ENCODE measurements around the gene FAM110C. TPM values are rescaled to one million over a fixed set of nuclear protein-coding genes. Genes with fewer than 3 reads are reported as not detected.

Gene FAM110C
- total and polyA plus RNA-seq, 4 experiments from 2014 or later: 0.19 to 2.5 (median 1.2) TPM

GRCh38 chr2:44748-45341 lies 1.5 kb downstream of the FAM110C start:
- H3K27me3 Mint-ChIP-seq: peaks cover 5 to 7% of the 10 kb centered on the region in 2 donors
- no peak for DNase-seq
- peaks cover 0 to 2% (median 0%) of the 10 kb centered on the region in 8 donors for H3K9me3 Mint-ChIP-seq
- Histone ChIP-seq H3K4me3 (ENCODE audit: low read length in 2 of 2) (peak overlapping the region in 1 of 2 donors; percentile 62), H3K4me1 (ENCODE audit: insufficient read depth, low read length) (peaks cover 24% of the 10 kb centered on the region), H3K9me3 (ENCODE audit: control insufficient read depth in 1 of 2, low read length in 2 of 2) (no peaks in the 10 kb centered on the region), H3K27me3 (ENCODE audit: insufficient read depth, low read length) (peaks cover 5% of the 10 kb centered on the region), H3K36me3 (ENCODE audit: insufficient read depth, low read length) (no peaks in the 10 kb centered on the region), H3K27ac (ENCODE audit: low read depth, low read length) (no peak overlapping the region)
- ChIA-PET POLR2A (ENCODE audit: partially characterized antibody) (interaction anchor here (1.1 to 2.7 kb wide), 4 partner anchors 9 to 132 kb away, joined by 3 to 14 read pairs (median 4); no protein-coding TSS in a partner anchor), CTCF (ENCODE audit: partially characterized antibody) (interaction anchor here (0.6 to 1.6 kb wide), 4 partner anchors 22 to 567 kb away, joined by 3 to 5 read pairs (median 3); no protein-coding TSS in a partner anchor)
- peaks cover 5 to 21% (median 16%) of the 10 kb centered on the region in 4 donors for H3K4me1 Mint-ChIP-seq
- H3K36me3 Mint-ChIP-seq: peaks cover 0 to 2% of the 10 kb centered on the region in 2 donors
- peak overlapping the region; percentile 68 to 84 (median 74) for H3K4me3 Mint-ChIP-seq
- no peak overlapping the region for H3K27ac Mint-ChIP-seq
- intact Hi-C loops (cut with micrococcal nuclease): no loop called here

- H3K4me1 Mint-ChIP-seq: peaks cover 5 to 21% (median 16%) of the 10 kb centered on the region in 4 donors
- ChIA-PET POLR2A (ENCODE audit: partially characterized antibody) (no interaction called here), CTCF (ENCODE audit: partially characterized antibody) (interaction anchor here (0.6 to 1.7 kb wide), 2 partner anchors 23 to 245 kb away, joined by 3 to 5 read pairs; no protein-coding TSS in a partner anchor)
- intact Hi-C loops (cut with micrococcal nuclease): no loop called here
- no peak overlapping the region for H3K27ac Mint-ChIP-seq
- H3K36me3 Mint-ChIP-seq: peaks cover 0 to 2% of the 10 kb centered on the region in 2 donors
- H3K4me1 ChIP-seq (ENCODE audit: insufficient read depth, low read length): peaks cover 24% of the 10 kb centered on the region
- H3K9me3 Mint-ChIP-seq: peaks cover 0 to 2% (median 0%) of the 10 kb centered on the region in 8 donors
- no peak overlapping the region for H3K4me3 Mint-ChIP-seq
- H3K27me3 Mint-ChIP-seq: peaks cover 4 to 5% of the 10 kb centered on the region in 2 donors
- H3K9me3 ChIP-seq (ENCODE audit: control insufficient read depth in 1 of 2, low read length in 2 of 2): no peaks in the 10 kb centered on the region
- no peaks in the 10 kb centered on the region for H3K36me3 ChIP-seq (ENCODE audit: insufficient read depth, low read length)
- peaks cover 5% of the 10 kb centered on the region for H3K27me3 ChIP-seq (ENCODE audit: insufficient read depth, low read length)
- no peak overlapping the region for H3K27ac ChIP-seq (ENCODE audit: low read depth, low read length)
- H3K4me3 ChIP-seq (ENCODE audit: low read length in 2 of 2): no peak overlapping the region
- no peak for DNase-seq
Observed at GRCh38 chr2:42788-43187, 3.5 kb downstream of the FAM110C start.

- Mint-ChIP-seq H3K9me3 (peaks cover 0 to 2% (median 0%) of the 10 kb centered on the region in 8 donors), H3K27ac (no peak overlapping the region), H3K4me3 (no peak overlapping the region), H3K36me3 (no peaks in the 10 kb centered on the region), H3K27me3 (peaks cover 0 to 4% of the 10 kb centered on the region in 2 donors), H3K4me1 (peaks cover 2 to 23% (median 16%) of the 10 kb centered on the region in 4 donors)
- ChIA-PET POLR2A (ENCODE audit: partially characterized antibody) (no interaction called here), CTCF (ENCODE audit: partially characterized antibody) (no interaction called here)
- Histone ChIP-seq H3K4me3 (ENCODE audit: low read length in 2 of 2) (no peak overlapping the region), H3K27ac (ENCODE audit: low read depth, low read length) (no peak overlapping the region), H3K36me3 (ENCODE audit: insufficient read depth, low read length) (no peaks in the 10 kb centered on the region), H3K9me3 (ENCODE audit: control insufficient read depth in 1 of 2, low read length in 2 of 2) (no peaks in the 10 kb centered on the region), H3K27me3 (ENCODE audit: insufficient read depth, low read length) (peaks cover 5% of the 10 kb centered on the region), H3K4me1 (ENCODE audit: insufficient read depth, low read length) (peaks cover 24% of the 10 kb centered on the region)
- intact Hi-C loops (cut with micrococcal nuclease): no loop called here
- no peak for DNase-seq
Observed at GRCh38 chr2:40465-40864, 5.8 kb downstream of the FAM110C start.

GRCh38 chr2:38155-38554 lies 8.2 kb downstream of the FAM110C start:
- Histone ChIP-seq H3K27ac (ENCODE audit: low read depth, low read length) (no peak overlapping the region), H3K4me3 (ENCODE audit: low read length in 2 of 2) (no peak overlapping the region), H3K27me3 (ENCODE audit: insufficient read depth, low read length) (no peaks in the 10 kb centered on the region), H3K36me3 (ENCODE audit: insufficient read depth, low read length) (no peaks in the 10 kb centered on the region), H3K4me1 (ENCODE audit: insufficient read depth, low read length) (peaks cover 31% of the 10 kb centered on the region), H3K9me3 (ENCODE audit: control insufficient read depth in 1 of 2, low read length in 2 of 2) (no peaks in the 10 kb centered on the region)
- Mint-ChIP-seq H3K27ac (no peak overlapping the region), H3K9me3 (no peaks in the 10 kb centered on the region), H3K4me1 (peaks cover 16 to 34% (median 25%) of the 10 kb centered on the region in 4 donors), H3K4me3 (no peak overlapping the region), H3K36me3 (no peaks in the 10 kb centered on the region), H3K27me3 (peaks cover 0 to 3% of the 10 kb centered on the region in 2 donors)
- DNase-seq: no peak
- ChIA-PET CTCF (ENCODE audit: partially characterized antibody) (no interaction called here), POLR2A (ENCODE audit: partially characterized antibody) (no interaction called here)
- intact Hi-C loops (cut with micrococcal nuclease): no loop called here

- H3K36me3 ChIP-seq (ENCODE audit: insufficient read depth, low read length): no peaks in the 10 kb centered on the region
- ChIA-PET CTCF (ENCODE audit: partially characterized antibody) (no interaction called here), POLR2A (ENCODE audit: partially characterized antibody) (interaction anchor here (1.3 to 1.4 kb wide), 2 partner anchors 8 to 11 kb away, joined by 3 to 4 read pairs; no protein-coding TSS in a partner anchor)
- H3K27ac Mint-ChIP-seq: no peak overlapping the region
- intact Hi-C loops (cut with micrococcal nuclease): no loop called here
- H3K36me3 Mint-ChIP-seq: no peaks in the 10 kb centered on the region
- no peaks in the 10 kb centered on the region for H3K9me3 Mint-ChIP-seq
- H3K4me1 Mint-ChIP-seq: peaks cover 24 to 48% (median 35%) of the 10 kb centered on the region in 4 donors
- no peaks in the 10 kb centered on the region for H3K27me3 ChIP-seq (ENCODE audit: insufficient read depth, low read length)
- peaks cover 0 to 3% of the 10 kb centered on the region in 2 donors for H3K27me3 Mint-ChIP-seq
- H3K9me3 ChIP-seq (ENCODE audit: control insufficient read depth in 1 of 2, low read length in 2 of 2): no peaks in the 10 kb centered on the region
- H3K4me1 ChIP-seq (ENCODE audit: insufficient read depth, low read length): peaks cover 48% of the 10 kb centered on the region
- H3K4me3 Mint-ChIP-seq: peak overlapping the region in 1 of 8 donors; percentile 52
- no peak overlapping the region for H3K4me3 ChIP-seq (ENCODE audit: low read length in 2 of 2)
- H3K27ac ChIP-seq (ENCODE audit: low read depth, low read length): no peak overlapping the region
- no peak for DNase-seq
Observed at GRCh38 chr2:36318-36717, 10.0 kb downstream of the FAM110C start.

GRCh38 chr2:35852-36251 lies 10.5 kb downstream of the FAM110C start:
- peak overlapping the region in 1 of 7 donors; percentile 31 for H3K27ac Mint-ChIP-seq
- peaks cover 24 to 48% (median 35%) of the 10 kb centered on the region in 4 donors for H3K4me1 Mint-ChIP-seq
- Histone ChIP-seq H3K9me3 (ENCODE audit: control insufficient read depth in 1 of 2, low read length in 2 of 2) (no peaks in the 10 kb centered on the region), H3K27ac (ENCODE audit: low read depth, low read length) (no peak overlapping the region), H3K36me3 (ENCODE audit: insufficient read depth, low read length) (no peaks in the 10 kb centered on the region), H3K4me3 (ENCODE audit: low read length in 2 of 2) (no peak overlapping the region), H3K27me3 (ENCODE audit: insufficient read depth, low read length) (no peaks in the 10 kb centered on the region), H3K4me1 (ENCODE audit: insufficient read depth, low read length) (peaks cover 48% of the 10 kb centered on the region)
- DNase-seq: no peak
- H3K27me3 Mint-ChIP-seq: peaks cover 0 to 3% of the 10 kb centered on the region in 2 donors
- ChIA-PET POLR2A (ENCODE audit: partially characterized antibody) (interaction anchor here (0.9 to 1.4 kb wide), 3 partner anchors 8 to 11 kb away, joined by 3 to 4 read pairs (median 4); no protein-coding TSS in a partner anchor), CTCF (ENCODE audit: partially characterized antibody) (interaction anchor here (0.6 kb wide), 1 partner anchor 210 kb away, joined by 3 read pairs; no protein-coding TSS in a partner anchor)
- intact Hi-C loops (cut with micrococcal nuclease): no loop called here
- no peaks in the 10 kb centered on the region for H3K9me3 Mint-ChIP-seq
- no peaks in the 10 kb centered on the region for H3K36me3 Mint-ChIP-seq
- H3K4me3 Mint-ChIP-seq: no peak overlapping the region

- H3K27ac ChIP-seq (ENCODE audit: low read depth, low read length): no peak overlapping the region
- H3K9me3 ChIP-seq (ENCODE audit: control insufficient read depth in 1 of 2, low read length in 2 of 2): no peaks in the 10 kb centered on the region
- no peaks in the 10 kb centered on the region for H3K27me3 ChIP-seq (ENCODE audit: insufficient read depth, low read length)
- H3K4me3 ChIP-seq (ENCODE audit: low read length in 2 of 2): peak overlapping the region in 1 of 2 donors; percentile 27
- Mint-ChIP-seq H3K27me3 (no peaks in the 10 kb centered on the region), H3K4me1 (peaks cover 28 to 57% (median 36%) of the 10 kb centered on the region in 4 donors), H3K4me3 (peak overlapping the region; percentile 9 to 81 (median 68)), H3K27ac (peak overlapping the region in 6 of 7 donors; percentile 59 to 81 (median 71)), H3K9me3 (no peaks in the 10 kb centered on the region), H3K36me3 (no peaks in the 10 kb centered on the region)
- POLR2A ChIA-PET (ENCODE audit: partially characterized antibody): interaction anchor here (0.6 to 2.2 kb wide), 3 partner anchors 10 to 143 kb away, joined by 3 to 16 read pairs (median 14); partner anchors contain the start of gene FAM110C
- intact Hi-C loops (cut with micrococcal nuclease): no loop called here
- peaks cover 52% of the 10 kb centered on the region for H3K4me1 ChIP-seq (ENCODE audit: insufficient read depth, low read length)
- CTCF ChIA-PET (ENCODE audit: partially characterized antibody): interaction anchor here (0.8 to 1.0 kb wide), 2 partner anchors 19 to 109 kb away, joined by 3 read pairs; no protein-coding TSS in a partner anchor
- peak in 3 of 5 donors; percentile 34 to 77 (median 35) for DNase-seq
- H3K36me3 ChIP-seq (ENCODE audit: insufficient read depth, low read length): no peaks in the 10 kb centered on the region
Observed at GRCh38 chr2:33620-34019, 12.7 kb downstream of the FAM110C start.

Data from CD4-positive, alpha-beta memory T cell (primary cell).